HG03457 (cell line): ENCODE data around the gene HNRNPUL1.

Experiments
- ATAC-seq: cut with Tn5 transposase; IDR thresholded peaks from one replicate; pipeline ENCODE4 v1.9.1; 2021; ENCODE audit warnings: moderate number of reproducible peaks; ENCODE audit not compliant: unreplicated experiment

The HNRNPUL1 gene

DNA sequence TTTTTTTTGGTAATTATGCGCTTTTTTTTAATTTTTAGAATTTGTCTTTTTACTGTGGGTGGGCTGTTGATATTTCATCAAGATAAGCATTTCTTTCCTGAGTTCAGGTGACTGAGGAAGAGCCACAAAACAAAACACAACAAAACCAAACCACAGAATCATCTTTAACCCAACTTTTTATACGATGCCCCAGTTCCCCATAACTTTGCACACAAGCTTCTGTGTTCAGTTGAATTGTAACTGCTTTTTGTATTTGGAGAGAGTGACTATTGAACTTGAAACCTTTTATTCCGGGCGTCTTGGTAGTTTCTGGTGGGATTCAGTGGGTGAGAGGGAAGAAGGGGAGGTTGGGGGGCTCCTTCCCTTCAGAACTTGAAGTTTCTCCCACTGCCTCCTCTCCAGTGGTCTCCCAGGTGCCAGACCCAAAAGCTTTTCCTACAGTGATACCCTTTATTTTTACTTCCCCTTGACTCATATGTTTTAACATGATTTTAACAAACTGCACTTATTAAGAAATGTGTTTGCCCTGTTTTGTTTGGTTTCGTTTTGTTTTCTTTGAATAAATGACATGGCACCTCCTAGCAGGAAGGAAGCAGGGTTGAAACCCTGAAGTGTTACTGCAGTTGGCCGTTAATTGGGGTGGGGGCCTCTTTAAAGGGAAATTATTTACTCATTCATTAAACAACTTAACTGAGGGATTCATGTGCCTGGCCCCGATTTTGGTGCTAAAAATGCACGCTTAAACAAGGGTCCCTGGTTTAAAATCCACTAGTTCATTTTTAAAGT lies 43.1 kb downstream of the HNRNPUL1 start:
- no peak for ATAC-seq

DNA sequence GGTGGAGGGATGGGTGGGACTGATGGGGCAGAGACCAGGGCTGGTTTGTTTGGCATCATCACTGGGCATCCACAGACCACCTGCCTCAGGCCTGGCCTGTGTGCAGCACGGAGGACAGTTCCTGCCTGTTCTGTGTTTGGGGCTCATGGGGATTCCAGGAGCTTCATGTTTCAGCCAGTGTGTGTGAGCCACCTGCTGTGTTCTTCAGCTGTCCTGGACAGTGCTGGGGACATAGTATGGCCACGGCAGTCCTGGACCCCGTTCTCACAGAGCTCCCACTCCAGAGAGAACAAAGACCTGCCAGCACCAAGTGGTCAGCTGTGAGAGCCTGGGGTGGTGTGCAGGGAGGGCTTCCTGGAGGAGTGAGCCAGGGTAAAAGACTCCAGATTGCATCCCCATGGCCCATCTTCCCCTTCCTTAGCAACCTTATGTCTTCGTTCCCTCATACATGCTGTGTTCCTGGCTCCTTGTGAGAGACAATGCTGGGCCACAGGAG lies 43.8 kb downstream of the HNRNPUL1 start:
- ATAC-seq, result no peak

DNA sequence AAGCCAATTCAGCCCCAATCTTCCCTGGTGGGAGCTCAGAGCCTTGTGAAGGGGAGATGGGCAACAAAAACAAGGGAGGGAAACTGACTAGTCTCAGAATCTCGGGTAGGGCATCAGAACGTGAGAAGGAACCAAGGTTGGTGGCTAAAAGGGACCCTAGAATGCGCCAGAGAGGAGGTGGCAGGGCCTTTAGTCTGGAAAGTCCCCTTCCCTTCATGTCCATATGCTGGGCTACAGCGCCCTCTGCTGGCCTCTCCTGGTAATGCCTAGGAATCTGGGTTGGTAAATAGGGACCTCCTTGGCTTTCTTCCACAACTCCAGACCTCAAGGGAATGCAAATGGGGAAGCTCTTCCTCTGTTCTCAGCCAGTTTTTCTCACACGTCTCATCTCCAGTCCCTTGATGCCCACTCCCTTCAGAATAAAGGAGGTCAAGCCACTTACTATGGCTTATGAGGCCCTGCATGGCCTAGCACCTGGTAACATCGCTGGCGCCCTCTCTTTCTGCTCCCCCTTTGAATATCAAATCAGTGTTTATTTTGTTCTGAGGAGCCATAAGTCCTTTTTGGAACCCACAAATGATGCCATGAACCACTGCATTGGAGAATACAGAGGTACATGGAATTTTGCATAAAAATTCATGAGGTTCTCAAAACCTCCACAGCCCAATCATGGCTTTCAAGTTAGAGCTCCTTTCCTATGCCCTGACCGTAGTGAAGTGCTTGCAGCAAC lies 44.4 kb downstream of the HNRNPUL1 start:
- no peak for ATAC-seq

DNA sequence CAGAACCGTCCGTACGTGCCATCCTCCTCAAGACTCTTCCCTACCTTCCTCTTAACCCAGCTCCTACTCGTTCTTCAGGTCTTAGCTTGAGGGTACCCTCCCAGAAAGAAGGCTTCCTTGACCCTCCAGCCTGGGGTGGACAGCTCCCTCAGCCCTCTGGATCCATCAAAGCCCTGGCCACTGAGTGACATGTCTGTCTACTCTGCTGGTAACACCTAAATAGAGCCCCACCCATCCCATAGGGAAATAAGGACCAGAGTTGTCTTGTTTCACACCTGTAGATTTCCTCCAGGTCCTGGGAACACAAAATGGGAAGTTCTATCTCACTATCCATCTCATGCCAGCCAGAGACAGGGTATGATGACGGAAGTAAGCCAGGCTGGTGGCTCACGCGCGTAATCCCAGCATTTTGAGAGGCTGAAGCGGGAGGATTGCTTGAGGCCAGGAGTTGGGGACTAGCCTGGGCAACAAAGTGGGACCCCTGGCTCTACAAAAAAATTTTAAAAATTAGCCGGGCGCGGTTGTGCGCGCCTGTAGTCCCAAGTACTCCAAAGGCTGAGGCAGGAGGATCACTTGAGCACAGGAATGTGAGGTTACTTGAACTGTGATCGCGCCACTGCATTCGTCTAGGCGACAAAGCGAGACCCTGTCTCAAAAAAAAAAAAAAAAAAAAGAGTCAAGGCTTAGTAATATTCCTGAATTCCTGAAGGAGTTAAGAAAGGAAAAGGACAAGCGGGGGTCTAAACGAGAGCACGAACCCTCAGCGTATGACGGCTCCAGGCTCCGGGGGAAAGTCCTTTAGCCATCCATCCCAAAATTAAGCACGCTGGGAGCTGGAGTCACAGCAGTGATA lies 45.2 kb downstream of the HNRNPUL1 start:
- ATAC-seq, result no peak

DNA sequence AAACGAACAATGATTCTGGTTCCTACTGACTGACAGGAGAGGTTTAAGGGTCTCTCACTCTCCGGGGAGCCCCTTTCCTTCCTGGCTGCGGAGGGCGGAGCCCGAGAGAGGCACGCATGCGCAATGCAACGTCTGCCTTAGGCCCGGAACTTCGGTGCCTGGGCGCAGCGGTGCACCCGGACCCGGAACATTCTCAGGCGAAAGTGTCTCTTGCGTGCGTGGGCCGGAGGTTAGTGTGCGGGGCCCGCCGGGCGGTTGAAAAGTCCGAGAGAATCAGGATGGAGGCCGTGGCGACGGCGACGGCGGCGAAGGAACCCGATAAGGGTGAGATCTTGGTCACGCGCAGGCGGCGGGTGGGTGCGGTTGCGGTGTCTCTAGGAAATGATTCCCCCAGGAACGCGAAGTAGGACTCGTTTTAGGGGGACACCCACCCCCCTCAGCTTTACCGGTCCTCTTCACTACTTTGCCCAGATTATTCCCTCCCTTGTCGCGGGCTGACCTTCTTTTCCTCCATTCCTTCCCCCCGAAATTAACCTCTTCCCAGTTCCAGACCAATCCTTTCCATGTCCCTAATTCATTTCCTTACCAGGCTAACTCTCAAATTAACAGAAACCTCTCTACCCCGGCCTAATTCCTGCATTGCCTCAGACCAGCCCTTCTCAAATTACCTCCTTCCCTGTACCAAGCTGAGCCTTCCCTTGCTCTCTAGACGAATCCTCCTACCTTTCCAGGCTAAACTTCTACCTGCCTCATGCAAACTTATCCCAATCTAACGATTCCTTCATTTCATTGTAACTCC lies 46.1 kb downstream of the HNRNPUL1 start, which contains the start of gene CCDC97:
CCDC97 (plus strand) TSS at position 140 of the 799 bp plus-strand sequence; CDS start at position 279, 139 bp downstream.
- ATAC-seq, result peak; percentile 41

DNA sequence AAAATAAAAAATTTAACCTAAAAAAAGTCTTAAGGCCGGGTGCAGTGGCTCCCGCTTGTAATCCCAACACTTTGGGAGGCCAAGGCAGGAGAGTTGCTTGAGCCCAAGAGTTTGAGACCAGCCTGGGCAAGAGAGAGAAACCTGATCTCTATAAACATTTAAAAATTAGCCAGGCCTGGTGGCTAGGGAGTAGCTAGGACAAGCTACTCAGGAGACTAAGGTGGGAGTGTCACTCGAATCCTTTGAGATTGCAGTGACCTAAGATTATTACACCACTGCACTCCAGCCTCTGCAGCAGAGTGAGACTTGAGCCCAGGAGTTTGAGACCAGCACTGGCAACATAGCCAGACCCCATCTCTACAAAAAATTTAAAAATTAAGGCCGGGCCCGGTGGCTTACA lies 46.9 kb downstream of the HNRNPUL1 start:
- ATAC-seq, result no peak

DNA sequence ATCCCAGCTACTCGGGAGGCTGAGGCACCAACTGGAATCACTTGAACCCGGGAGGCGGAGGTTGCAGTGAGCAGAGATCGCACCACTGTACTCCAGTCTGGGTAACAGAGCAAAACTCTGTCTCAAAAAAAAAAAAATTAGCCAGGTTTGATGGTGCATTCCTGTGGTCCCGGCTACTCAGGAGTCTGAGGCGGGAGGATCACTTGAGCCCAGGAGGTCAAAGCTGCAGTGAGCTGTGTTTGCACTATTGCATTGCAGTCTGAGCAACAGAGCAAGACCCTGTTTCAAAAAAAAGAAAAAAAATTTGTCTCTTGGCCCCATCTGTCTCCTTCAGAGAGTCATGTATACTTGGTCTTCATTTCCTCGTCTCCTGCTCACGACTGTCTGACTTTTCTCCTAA lies 47.4 kb downstream of the HNRNPUL1 start:
- ATAC-seq, result no peak

DNA sequence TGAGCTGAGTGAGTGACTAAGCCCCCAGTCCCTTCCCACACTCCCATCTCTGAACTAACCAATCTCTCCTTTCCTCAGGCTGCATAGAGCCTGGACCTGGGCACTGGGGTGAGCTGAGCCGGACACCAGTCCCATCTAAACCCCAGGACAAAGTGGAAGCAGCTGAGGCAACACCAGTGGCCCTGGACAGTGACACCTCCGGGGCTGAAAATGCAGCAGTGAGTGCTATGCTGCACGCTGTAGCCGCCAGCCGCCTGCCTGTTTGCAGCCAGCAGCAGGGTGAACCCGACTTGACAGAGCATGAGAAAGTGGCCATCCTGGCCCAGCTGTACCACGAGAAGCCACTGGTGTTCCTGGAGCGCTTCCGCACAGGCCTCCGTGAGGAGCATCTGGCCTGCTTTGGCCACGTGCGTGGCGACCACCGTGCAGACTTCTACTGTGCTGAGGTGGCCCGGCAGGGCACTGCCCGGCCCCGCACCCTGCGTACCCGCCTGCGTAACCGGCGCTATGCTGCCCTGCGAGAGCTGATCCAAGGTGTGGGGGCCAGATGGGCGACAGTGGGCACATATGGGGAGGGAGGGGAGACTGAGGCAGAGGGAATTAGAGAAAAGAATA lies 52.2 kb downstream of the HNRNPUL1 start:
- ATAC-seq, result no peak

DNA sequence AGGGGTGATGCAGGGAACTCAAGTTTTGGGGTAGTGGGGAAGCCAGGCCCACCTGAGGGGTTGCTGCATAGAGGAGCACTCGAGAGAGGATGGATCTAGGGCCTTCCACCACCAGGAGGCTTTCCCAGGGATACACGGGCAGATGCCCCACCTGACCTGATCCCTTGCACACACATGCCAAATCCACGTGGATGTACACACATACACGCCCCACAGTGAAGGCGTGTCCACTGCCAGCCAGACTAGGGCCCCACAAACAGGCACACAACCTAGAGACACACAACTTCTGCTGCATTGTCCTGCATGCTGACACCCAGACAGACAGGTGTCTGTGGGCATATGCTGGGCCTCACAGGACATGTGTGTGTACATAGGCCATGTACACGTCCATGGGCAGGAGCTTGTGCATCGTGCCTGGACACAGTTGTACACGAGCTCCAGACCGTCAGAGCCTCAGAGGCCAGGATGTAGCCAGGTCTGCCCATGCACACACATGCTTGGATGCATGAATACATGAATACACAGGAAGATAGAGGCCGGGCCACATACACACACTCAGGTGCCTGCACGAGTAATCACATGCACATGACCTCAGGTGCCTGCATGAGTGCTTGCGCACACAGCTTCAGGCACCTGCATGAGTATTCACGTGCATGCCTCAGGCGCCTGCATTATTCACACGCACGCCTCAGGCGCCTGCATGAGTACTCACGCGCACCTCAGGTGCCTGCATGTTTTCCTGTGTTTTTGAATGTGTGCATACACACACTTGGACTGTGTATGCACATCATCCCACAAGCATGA lies 54.7 kb downstream of the HNRNPUL1 start:
- no peak for ATAC-seq

DNA sequence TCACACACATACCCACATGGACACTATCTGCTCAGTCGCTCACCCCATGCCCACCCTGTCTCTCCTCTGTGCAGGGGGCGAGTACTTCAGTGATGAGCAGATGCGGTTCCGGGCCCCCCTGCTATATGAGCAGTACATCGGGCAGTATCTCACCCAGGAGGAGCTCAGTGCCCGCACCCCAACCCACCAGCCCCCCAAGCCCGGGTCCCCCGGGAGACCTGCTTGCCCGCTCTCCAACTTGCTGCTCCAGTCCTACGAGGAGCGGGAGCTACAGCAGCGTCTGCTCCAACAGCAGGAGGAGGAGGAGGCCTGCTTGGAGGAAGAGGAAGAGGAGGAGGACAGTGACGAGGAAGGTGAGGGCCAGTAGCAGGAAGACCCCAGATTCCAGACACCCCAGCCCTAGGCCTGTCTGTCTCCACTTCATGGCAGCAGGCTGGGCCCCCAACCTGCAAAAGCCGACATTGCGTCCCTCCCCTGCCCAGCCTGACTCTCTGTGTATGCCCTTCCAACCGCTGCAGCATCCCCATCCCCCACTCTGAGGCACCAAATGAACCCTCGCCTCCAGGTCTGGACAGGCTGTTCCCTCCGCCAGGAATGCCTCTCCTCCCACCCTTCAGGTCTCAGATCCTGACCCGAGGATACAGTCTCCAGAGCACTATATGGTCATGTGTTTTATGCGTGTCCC lies 55.5 kb downstream of the HNRNPUL1 start:
- no peak for ATAC-seq

DNA sequence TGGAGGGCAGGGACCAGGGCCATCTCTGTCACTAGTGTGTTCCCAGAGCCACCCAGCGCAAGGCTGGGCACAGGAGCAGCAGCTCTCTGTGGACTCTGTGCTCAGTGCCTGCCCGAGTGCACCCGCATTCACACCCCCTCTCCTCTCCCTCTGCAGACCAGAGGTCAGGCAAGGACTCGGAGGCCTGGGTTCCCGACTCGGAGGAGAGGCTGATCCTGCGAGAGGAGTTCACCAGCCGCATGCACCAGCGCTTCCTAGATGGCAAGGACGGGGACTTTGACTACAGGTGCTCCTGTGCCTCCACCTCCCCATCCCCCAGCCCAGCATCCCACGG lies 56.0 kb downstream of the HNRNPUL1 start:
- no peak for ATAC-seq

DNA sequence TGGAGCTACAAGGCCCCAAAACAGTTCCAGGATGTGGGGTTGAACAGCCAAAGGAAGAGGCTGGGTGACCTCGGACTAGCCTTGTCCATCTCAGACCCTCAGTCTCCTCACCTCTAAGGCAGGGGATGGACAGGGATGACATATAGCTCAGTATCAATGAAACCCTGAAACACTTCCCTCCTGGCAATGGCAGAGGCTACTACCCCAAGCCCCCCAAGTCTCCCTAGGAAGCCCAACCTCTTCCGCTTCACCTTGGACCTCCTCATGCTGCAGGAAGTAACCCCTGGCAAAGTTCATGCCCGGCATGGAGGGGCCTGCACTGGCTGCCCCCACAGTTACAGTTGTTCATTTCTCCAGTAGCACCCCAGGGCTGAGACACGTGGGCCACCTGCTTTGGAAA lies 56.4 kb downstream of the HNRNPUL1 start:
- no peak for ATAC-seq

DNA sequence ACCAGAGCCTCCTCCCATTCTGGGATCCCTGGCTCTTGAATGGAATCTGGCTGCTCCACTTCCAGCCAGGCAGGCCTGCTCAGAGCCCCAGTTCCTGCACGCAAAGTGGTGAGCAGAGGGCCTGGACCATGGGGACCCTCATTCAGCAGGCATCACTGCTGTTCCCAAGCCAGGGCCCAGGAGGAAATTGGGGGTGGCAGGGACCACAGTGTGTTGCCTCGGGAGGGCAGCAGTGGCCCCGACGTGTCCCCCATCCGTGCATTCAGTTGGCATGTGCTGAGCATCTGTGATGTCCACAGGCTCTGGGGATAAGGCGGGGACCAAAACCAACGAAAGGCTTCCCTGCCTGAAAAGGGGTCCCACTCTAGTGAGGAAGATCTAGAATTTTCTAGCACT lies 57.0 kb downstream of the HNRNPUL1 start:
- no peak for ATAC-seq

DNA sequence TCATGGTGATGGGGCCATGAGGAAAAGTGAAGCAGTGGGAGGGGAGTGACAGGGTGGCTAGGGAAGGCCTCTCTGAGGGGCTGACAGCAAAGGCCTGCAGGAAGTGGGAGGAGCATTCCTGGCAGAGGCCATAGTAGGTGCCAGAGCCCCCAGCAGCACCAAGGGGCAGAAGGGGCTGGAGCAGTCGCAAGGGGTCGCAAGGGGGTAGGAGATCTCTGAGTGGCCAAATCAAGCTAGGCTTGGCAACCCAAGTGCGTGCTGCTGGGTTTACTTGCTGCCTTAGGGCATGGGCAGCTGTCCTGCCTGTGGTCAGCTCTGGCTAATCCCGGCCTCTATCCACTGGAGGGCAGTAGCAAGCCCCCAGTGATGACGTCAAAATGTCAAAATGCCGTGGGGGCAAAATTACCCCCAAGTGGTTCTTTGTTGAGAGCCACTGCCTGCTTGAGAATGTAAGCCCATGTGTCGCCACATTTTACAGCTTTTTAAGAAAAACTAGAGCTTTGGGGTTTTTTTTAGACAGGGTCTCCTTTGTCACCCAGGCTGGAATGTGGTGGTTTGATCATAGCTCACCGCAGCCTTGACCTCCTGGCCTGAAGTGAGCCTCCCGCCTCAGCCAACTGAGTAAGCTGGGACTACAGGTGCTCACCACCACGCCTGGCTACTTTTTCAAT lies 57.6 kb downstream of the HNRNPUL1 start:
- ATAC-seq, result no peak

DNA sequence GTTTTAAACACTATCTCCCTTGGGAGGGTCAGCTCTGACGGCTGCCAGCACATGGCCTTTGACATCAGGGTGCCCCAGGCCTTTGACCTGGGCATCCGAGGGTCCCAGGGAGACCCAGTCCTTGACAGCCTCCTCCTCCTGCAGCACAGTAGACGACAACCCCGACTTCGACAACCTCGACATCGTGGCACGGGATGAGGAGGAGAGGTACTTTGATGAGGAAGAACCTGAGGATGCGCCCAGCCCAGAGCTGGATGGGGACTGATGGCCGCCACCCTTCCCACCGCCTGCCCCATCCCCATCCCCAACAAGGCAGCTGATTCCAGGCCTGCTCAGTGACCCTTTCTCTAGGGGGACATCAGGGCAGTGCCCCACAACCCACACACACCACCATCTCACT lies 58.3 kb downstream of the HNRNPUL1 start:
- ATAC-seq, result no peak

DNA sequence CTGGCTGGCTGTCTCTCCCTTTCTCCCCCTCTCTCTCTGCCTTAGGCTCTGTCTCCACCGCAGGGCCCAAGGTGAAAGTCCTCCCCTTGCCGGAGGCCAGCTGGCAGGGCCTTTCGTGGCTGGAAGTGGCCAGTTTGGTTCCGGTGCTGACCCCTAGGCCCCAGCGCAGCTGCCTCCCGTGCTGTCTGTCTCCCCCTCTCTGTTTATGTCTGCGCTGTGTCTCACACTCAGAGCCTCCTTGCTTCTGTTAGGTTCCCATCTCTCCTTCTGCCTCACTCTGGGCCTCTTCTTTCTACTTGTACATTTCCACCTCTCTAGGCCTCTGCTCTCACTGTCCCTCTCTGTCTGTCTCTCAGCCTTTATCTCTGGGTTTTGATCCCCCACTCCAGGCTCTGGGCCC lies 58.9 kb downstream of the HNRNPUL1 start:
- no peak for ATAC-seq

DNA sequence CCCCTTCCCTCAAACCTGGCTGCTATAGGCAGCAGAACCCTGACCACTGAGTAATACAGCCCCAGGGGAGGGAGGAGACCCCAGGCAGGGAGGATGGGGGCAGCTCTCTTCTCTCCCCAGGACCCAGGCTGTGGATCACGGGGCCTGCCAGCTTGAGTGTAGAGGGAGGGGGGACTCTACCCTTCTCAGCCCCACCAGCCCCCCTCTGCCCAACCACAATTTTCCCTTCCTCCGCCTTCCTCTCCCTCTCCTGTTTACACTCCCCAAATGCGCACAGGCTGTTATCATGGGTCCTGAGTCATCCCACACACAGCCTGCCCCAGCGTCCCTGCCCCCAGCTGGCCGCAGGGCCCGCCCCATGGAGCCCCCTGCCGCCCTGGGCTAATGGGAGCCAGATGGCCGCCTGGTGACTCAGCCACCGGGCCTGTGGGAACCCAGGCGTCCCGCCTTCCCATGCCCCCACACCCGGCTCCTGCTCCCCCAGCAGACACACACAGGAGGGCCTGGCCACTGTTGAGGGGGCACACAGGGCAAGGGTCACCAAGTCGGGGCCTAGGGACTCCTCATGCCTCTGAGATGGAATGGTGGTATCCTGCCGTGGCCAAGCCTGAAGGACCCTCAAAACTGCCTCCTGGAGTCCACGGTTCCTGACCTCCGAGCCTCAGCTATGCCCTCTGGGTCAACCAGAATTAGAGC lies 59.4 kb downstream of the HNRNPUL1 start:
- no peak for ATAC-seq
